Endodermal cell (in vitro differentiated cells): Measurements from ENCODE around the gene TBX3. TPM values are rescaled to one million over a fixed set of nuclear protein-coding genes. Genes with fewer than 3 reads are reported as not detected.

Experiments
- DNase-seq: peaks from one replicate; pipeline ENCODE4 v3.0.0-alpha.2; 2017
- H3K27ac ChIP-seq: 2 replicates; pipeline ENCODE4 v1.5.1; 2013; ENCODE audit warnings: mild to moderate bottlenecking, low read depth, low read length, moderate library complexity
- H3K27me3 ChIP-seq: 2 replicates; pipeline ENCODE4 v1.6.1; 2013; ENCODE audit warnings: mild to moderate bottlenecking, low read length, moderate library complexity; ENCODE audit not compliant: insufficient read depth, control insufficient read depth, poor library complexity, severe bottlenecking
- H3K36me3 ChIP-seq: 2 replicates; pipeline ENCODE4 v1.7.0; 2013; ENCODE audit warnings: mild to moderate bottlenecking, low read length, moderate library complexity; ENCODE audit not compliant: control insufficient read depth, insufficient read depth
- H3K4me1 ChIP-seq: one replicate; pipeline ENCODE4 v1.7.0; 2013; ENCODE audit warnings: low read length; ENCODE audit not compliant: control insufficient read depth, insufficient read depth
- H3K4me3 ChIP-seq: 2 replicates; pipeline ENCODE4 v1.5.1; 2013; ENCODE audit warnings: mild to moderate bottlenecking, low read length, moderate library complexity
- H3K9ac ChIP-seq: 2 replicates; pipeline ENCODE4 v1.6.1; 2013; ENCODE audit warnings: mild to moderate bottlenecking, low read length, moderate library complexity; ENCODE audit not compliant: poor library complexity, severe bottlenecking; ENCODE audit errors: extremely low read depth
- H3K9me3 ChIP-seq: 2 replicates; pipeline ENCODE4 v1.6.1; 2013; ENCODE audit warnings: mild to moderate bottlenecking, low read length, moderate library complexity; ENCODE audit not compliant: control insufficient read depth
- H3K27ac Mint-ChIP-seq: 2 replicates; pipeline ENCODE4 v1.8.0; 2020; ENCODE audit warnings: mixed read lengths
- H3K27me3 Mint-ChIP-seq: 2 replicates; pipeline ENCODE4 v1.8.0; 2021; ENCODE audit warnings: mild to moderate bottlenecking, mixed read lengths; ENCODE audit not compliant: insufficient read depth
- H3K36me3 Mint-ChIP-seq: 2 replicates; pipeline ENCODE4 v1.8.0; 2020; ENCODE audit warnings: low read depth, mixed read lengths
- H3K4me1 Mint-ChIP-seq: 2 replicates; pipeline ENCODE4 v1.8.0; 2020; ENCODE audit warnings: mixed read lengths
- H3K4me3 Mint-ChIP-seq: 2 replicates; pipeline ENCODE4 v1.8.0; 2020; ENCODE audit warnings: mild to moderate bottlenecking, moderate library complexity, mixed read lengths
- H3K9me3 Mint-ChIP-seq: 2 replicates; pipeline ENCODE4 v1.8.0; 2020; ENCODE audit warnings: mild to moderate bottlenecking, mixed read lengths
- WGBS, 2 experiments: methylation state at CpG; one replicate each; pipeline versions ENCODE4 v1.1.5 to v1.1.7; 2013; ENCODE audit warnings: missing lambda C conversion rate in 2 of 2, mixed read lengths in 1 of 2; ENCODE audit not compliant: insufficient coverage in 1 of 2, insufficient read length in 1 of 2; 5-methylcytosine and 5-hydroxymethylcytosine counted together
- long read RNA-seq, 4 experiments: library from polyadenylated mRNA in 2 of 4; library from RNA in 1 of 4; library from capped mRNA in 1 of 4; stranded (forward) in 3 of 4; unstranded in 1 of 4; transcript quantifications; one replicate each; pipeline ENCODE4 v2.0.0, GENCODE V29; 2020 to 2021; ENCODE audit warnings: inconsistent platforms in 1 of 4
- polyA plus RNA-seq, 2 experiments: library from polyadenylated mRNA; stranded (reverse); fragments of 50-300 nt; gene quantifications; one replicate each; pipeline ENCODE4 v1.2.3, GENCODE V29; 2013
- total RNA-seq, 2 donors: library from RNA; stranded (reverse); fragmentation: NEBNext Ultra II Directional in 1 of 2; extraction: Animal tissue kit (Norgen Biotek cat#: 25700) in 1 of 2; gene quantifications; 2 replicates in 1 of 2; 3 replicates in 1 of 2; pipeline ENCODE4 v1.2.1, GENCODE V29; 2021
- TF ChIP-seq, protein P1 (sequence below): fragments of 200-600 bp; sonication (generic); conservative IDR thresholded peaks from 2 replicates; pipeline ENCODE4 v1.5.0; 2021; ENCODE audit warnings: antibody characterized with exemption, mild to moderate bottlenecking

Gene TBX3
- 10 to 100 TPM; 80.8 to 88.1 TPM for total RNA-seq
- polyA plus RNA-seq (2013, experiment 1 of 2): 5.5 TPM
- polyA plus RNA-seq (2013, experiment 2 of 2): 5.9 TPM
- long read RNA-seq, experiment 1, full-length matches to known transcripts: 4 of 28 reads
- long read RNA-seq, experiment 1, partial matches to known transcripts: 10 of 28 reads
- long read RNA-seq, experiment 1, other reads (novel, unspliced or antisense): 14 of 28 reads
- long read RNA-seq, experiment 2, full-length matches to known transcripts: 80 of 103 reads
- long read RNA-seq, experiment 2, partial matches to known transcripts: 13 of 103 reads
- long read RNA-seq, experiment 2, other reads (novel, unspliced or antisense): 10 of 103 reads
- long read RNA-seq, experiment 3, full-length matches to known transcripts: 48 of 136 reads
- long read RNA-seq, experiment 3, partial matches to known transcripts: 83 of 136 reads
- long read RNA-seq, experiment 3, other reads (novel, unspliced or antisense): 5 of 136 reads
- long read RNA-seq, experiment 4, partial matches to known transcripts: 7 of 9 reads
- long read RNA-seq, experiment 4, other reads (novel, unspliced or antisense): 2 of 9 reads

DNA sequence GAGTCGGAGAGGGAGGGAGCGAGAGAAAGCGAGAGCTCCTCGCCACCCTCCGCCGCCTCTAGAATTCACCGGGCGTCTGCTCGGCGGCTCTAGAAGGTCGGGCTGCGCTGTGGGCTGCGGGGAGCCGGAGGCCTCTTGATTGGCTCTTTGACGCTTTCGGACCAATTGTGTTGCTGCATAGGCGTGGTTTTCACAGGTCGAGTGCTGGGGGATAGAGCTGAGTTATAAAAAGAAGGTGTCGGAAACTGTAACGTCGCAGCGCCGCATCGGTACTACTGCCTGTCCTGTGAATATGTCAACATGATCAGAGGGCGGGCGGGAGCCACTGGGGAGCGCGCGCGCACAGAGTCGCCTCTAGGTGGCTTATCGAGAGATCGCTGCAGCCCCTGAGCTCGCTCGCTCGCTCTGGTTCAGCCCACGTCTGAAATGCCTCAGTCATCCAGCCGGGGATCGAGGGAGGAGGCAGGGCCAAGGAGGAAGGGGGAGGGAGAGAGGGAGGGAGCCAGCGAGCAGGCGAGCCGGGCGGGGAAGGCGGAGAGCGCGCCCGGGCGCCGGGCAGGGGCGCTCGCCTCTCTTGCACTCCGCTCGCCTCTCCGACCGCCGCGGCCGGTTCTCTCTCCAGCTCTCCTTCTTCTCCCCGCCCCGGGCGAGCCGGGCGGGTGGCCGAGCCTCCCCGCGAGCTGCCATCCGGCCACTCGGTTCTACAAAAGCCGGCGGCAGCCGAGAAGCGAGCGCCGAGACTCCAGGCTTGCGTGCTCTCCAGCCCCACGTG is at the start of gene TBX3:
Gene TBX3 (minus strand): TSS at position 78 of the 772 bp plus-strand sequence. CDS start 975 bp downstream, outside the sequence.
- peaks cover 30% of the 10 kb centered on the region for H3K36me3 Mint-ChIP-seq
- Histone ChIP-seq H3K4me3 (peak within 1 kb of the TSS; percentile 95), H3K27ac (no peak within 1 kb of the TSS), H3K9ac (peak within 1 kb of the TSS; percentile 71), H3K4me1 (peaks cover 18% of the 10 kb centered on the region), H3K36me3 (peaks cover under 1% of the 10 kb centered on the region), H3K9me3 (no peaks in the 10 kb centered on the region), H3K27me3 (peaks cover 76% of the 10 kb centered on the region)
- WGBS, 2 experiments: 0 to 1% methylated on average over 25 to 76 of the region's 76 CpGs
- H3K4me1 Mint-ChIP-seq: peaks cover 56% of the 10 kb centered on the region
- peak within 1 kb of the TSS; percentile 95 for H3K27ac Mint-ChIP-seq
- peaks cover 91% of the 10 kb centered on the region for H3K27me3 Mint-ChIP-seq
- peak; percentile 99 for DNase-seq
- no peaks in the 10 kb centered on the region for H3K9me3 Mint-ChIP-seq
- peak within 1 kb of the TSS; percentile 92 for H3K4me3 Mint-ChIP-seq
- TF ChIP-seq, protein P1, sequence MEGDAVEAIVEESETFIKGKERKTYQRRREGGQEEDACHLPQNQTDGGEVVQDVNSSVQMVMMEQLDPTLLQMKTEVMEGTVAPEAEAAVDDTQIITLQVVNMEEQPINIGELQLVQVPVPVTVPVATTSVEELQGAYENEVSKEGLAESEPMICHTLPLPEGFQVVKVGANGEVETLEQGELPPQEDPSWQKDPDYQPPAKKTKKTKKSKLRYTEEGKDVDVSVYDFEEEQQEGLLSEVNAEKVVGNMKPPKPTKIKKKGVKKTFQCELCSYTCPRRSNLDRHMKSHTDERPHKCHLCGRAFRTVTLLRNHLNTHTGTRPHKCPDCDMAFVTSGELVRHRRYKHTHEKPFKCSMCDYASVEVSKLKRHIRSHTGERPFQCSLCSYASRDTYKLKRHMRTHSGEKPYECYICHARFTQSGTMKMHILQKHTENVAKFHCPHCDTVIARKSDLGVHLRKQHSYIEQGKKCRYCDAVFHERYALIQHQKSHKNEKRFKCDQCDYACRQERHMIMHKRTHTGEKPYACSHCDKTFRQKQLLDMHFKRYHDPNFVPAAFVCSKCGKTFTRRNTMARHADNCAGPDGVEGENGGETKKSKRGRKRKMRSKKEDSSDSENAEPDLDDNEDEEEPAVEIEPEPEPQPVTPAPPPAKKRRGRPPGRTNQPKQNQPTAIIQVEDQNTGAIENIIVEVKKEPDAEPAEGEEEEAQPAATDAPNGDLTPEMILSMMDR: peak; percentile 75

DNA sequence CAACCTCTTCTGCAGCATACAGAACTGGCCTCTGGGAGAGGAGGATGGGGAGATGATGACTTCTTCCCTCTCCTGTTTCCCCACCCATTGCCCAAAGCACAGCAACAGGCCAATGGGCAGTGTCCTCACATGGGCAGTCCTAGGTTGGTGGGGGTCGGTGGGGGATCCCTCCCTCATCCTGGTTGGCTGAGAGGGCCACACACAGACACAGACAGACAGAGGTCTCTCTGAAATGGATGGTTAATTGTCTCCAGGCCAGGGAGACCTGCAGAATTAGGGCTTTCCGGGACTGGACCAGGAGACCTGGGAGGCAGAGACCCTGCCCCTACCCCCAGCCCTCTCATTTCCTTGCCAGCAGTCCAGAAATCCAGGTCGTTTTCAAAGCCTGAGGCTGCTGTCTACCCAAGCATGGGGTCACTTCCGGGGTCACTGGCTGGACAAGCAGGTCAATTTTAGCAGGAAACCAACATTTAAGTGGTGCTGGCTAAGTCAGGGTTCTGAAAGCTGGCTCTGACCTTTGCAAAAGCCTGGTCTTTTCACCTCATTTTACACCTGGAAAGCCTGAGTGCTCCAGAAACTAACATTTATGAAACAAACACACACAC is 48.6 kb upstream of the TBX3 start:
- Mint-ChIP-seq H3K27ac (no peak overlapping the region), H3K36me3 (peaks cover 2% of the 10 kb centered on the region), H3K4me3 (no peak overlapping the region), H3K4me1 (peaks cover 2% of the 10 kb centered on the region), H3K9me3 (peaks cover 10% of the 10 kb centered on the region), H3K27me3 (peaks cover 39% of the 10 kb centered on the region)
- Histone ChIP-seq H3K9me3 (no peaks in the 10 kb centered on the region), H3K27ac (no peak overlapping the region), H3K4me1 (no peaks in the 10 kb centered on the region), H3K9ac (no peak overlapping the region), H3K4me3 (no peak overlapping the region), H3K27me3 (no peaks in the 10 kb centered on the region), H3K36me3 (no peaks in the 10 kb centered on the region)
- TF ChIP-seq, protein P1: no peak
- WGBS, 2 experiments: 70 to 85% methylated on average over 2 to 4 of the region's 4 CpGs
- DNase-seq: peak; percentile 67

DNA sequence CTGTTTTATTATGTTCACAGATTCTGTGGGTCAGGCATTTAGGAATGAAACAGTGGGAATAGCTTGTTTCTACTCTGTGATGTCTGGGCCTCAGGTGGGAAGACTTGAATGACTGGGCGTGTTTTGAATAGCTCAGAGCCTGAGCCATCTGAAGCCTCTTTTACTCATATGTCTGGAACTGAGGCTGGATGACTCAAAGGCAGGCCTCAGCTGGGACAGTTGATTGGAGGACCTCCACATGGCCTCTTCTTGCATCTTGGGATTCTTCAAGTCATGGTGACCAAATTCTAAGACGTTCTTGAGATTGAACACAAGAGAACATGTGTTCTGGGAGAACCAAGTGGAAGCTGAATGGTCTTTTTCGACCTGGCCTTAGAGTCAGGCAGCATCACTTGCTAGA is 45.8 kb upstream of the TBX3 start:
- H3K27me3 Mint-ChIP-seq: peaks cover 13% of the 10 kb centered on the region
- H3K36me3 Mint-ChIP-seq: no peaks in the 10 kb centered on the region
- H3K27ac Mint-ChIP-seq: no peak overlapping the region
- TF ChIP-seq, protein P1: no peak
- H3K9me3 ChIP-seq: no peaks in the 10 kb centered on the region
- no peaks in the 10 kb centered on the region for H3K27me3 ChIP-seq
- no peak for DNase-seq
- peaks cover 7% of the 10 kb centered on the region for H3K4me1 Mint-ChIP-seq
- no peaks in the 10 kb centered on the region for H3K9me3 Mint-ChIP-seq
- no peak overlapping the region for H3K4me3 ChIP-seq
- H3K27ac ChIP-seq: no peak overlapping the region
- H3K4me1 ChIP-seq: no peaks in the 10 kb centered on the region
- H3K9ac ChIP-seq: no peak overlapping the region
- no peaks in the 10 kb centered on the region for H3K36me3 ChIP-seq
- WGBS, 2 experiments: 81 to 88% methylated on average over 2 to 3 of the region's 3 CpGs
- H3K4me3 Mint-ChIP-seq: no peak overlapping the region
